Measurements from ENCODE around the gene JUP. TPM values are rescaled to one million over a fixed set of nuclear protein-coding genes. Genes with fewer than 3 reads are reported as not detected.

JUP gene
- total and polyA plus RNA-seq, 2 of the 13 experiments (the other 11 are each of a cell fraction or from before 2014, with no cell fraction given): 12.1 to 20.6 TPM

GRCh38 chr17:41734139-41734948 lies 52.2 kb downstream of the JUP start, which contains the start of gene HAP1 (continued):
- TF ChIP-seq ZNF224 (CRISPR knock-in tag; IDR thresholded peaks at IDR 0.05) (peak; percentile 14; the same call in 1 of the 2 replicates), ZNF619 (CRISPR knock-in tag; IDR thresholded peaks at IDR 0.05) (peak; percentile 87), ZNF558 (CRISPR knock-in tag; IDR thresholded peaks at IDR 0.05; ENCODE audit: borderline replicate concordance) (no peak), STAG1 (CRISPR knock-in tag; IDR thresholded peaks at IDR 0.05) (no peak), ZNF616 (CRISPR knock-in tag; IDR thresholded peaks at IDR 0.05; ENCODE audit: low read depth) (no peak), PREB (CRISPR knock-in tag; IDR thresholded peaks at IDR 0.05) (no peak), ATF7-NPFF (CRISPR knock-in tag; IDR thresholded peaks at IDR 0.05; ENCODE audit: low read depth) (no peak), CCDC6 (CRISPR knock-in tag; IDR thresholded peaks at IDR 0.05) (no peak), ZNF124 (CRISPR knock-in tag; IDR thresholded peaks at IDR 0.05) (peak; percentile 40; the same call in 1 of the 2 replicates), ZNF777 (CRISPR knock-in tag; IDR thresholded peaks at IDR 0.05) (peak; percentile 47), SNAI1 (CRISPR knock-in tag; IDR thresholded peaks at IDR 0.05; ENCODE audit: borderline replicate concordance) (peak; percentile 66; the same call in 1 of the 2 replicates), HMGXB4 (CRISPR knock-in tag; IDR thresholded peaks at IDR 0.05; ENCODE audit: borderline replicate concordance in 1 of 2, low read depth in 1 of 2) (peak in 1 of 2 experiments; percentile 40; a peak in 2 of 4 replicates), ZNF256 (CRISPR knock-in tag; conservative IDR thresholded peaks at IDR 0.05) (no peak), ZNF263 (CRISPR knock-in tag; IDR thresholded peaks at IDR 0.05) (peak; percentile 4; the same call in 1 of the 2 replicates), THAP11 (CRISPR knock-in tag; IDR thresholded peaks at IDR 0.05) (peak; percentile 51; the same call in 1 of the 2 replicates)
- TF ChIP-seq, protein P1, sequence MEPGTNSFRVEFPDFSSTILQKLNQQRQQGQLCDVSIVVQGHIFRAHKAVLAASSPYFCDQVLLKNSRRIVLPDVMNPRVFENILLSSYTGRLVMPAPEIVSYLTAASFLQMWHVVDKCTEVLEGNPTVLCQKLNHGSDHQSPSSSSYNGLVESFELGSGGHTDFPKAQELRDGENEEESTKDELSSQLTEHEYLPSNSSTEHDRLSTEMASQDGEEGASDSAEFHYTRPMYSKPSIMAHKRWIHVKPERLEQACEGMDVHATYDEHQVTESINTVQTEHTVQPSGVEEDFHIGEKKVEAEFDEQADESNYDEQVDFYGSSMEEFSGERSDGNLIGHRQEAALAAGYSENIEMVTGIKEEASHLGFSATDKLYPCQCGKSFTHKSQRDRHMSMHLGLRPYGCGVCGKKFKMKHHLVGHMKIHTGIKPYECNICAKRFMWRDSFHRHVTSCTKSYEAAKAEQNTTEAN (CRISPR knock-in tag; conservative IDR thresholded peaks at IDR 0.05): no peak
